Esophagus (tissue), 2 donors: ENCODE data around the gene FOXP4. TPM values are rescaled to one million over a fixed set of nuclear protein-coding genes. Genes with fewer than 3 reads are reported as not detected.

Experiments used
- H3K27ac ChIP-seq, 2 donors: one replicate each; pipeline ENCODE4 v1.5.1; 2013; ENCODE audit warnings: low read depth in 2 of 2, mild to moderate bottlenecking in 2 of 2, inconsistent platforms in 1 of 2, low read length in 1 of 2, moderate library complexity in 1 of 2
- H3K27me3 ChIP-seq, 2 donors: one replicate each; pipeline ENCODE4 v1.6.1; 2013; ENCODE audit warnings: low read length in 2 of 2, control low read depth in 1 of 2, mild to moderate bottlenecking in 1 of 2; ENCODE audit not compliant: insufficient read depth in 2 of 2, control insufficient read depth in 1 of 2
- H3K36me3 ChIP-seq, 2 donors: one replicate each; pipeline ENCODE4 v1.6.1; 2013; ENCODE audit warnings: low read length in 1 of 2; ENCODE audit not compliant: control insufficient read depth in 2 of 2, insufficient read depth in 2 of 2
- H3K4me1 ChIP-seq, 2 donors: one replicate each; pipeline ENCODE4 v1.6.1; 2013; ENCODE audit warnings: low read length in 1 of 2; ENCODE audit not compliant: control insufficient read depth in 2 of 2, insufficient read depth in 2 of 2
- H3K4me3 ChIP-seq, 2 donors: one replicate each; pipeline ENCODE4 v1.5.1; 2013; ENCODE audit warnings: low read length in 2 of 2, mild to moderate bottlenecking in 2 of 2, low read depth in 1 of 2, moderate library complexity in 1 of 2
- H3K9me3 ChIP-seq, 2 donors: one replicate each; pipeline ENCODE4 v1.6.1; 2013; ENCODE audit warnings: mild to moderate bottlenecking in 2 of 2, low read depth in 1 of 2, low read length in 1 of 2, moderate library complexity in 1 of 2; ENCODE audit not compliant: control insufficient read depth in 2 of 2, insufficient read depth in 1 of 2
- WGBS, 2 donors: extraction: QIAGEN DNeasy Blood & Tissue Kit; methylation state at CpG; one replicate each; pipeline ENCODE4 v1.1.7; 2013; 5-methylcytosine and 5-hydroxymethylcytosine counted together
- polyA plus RNA-seq, 2 donors: library from polyadenylated mRNA; stranded (reverse); fragments of 200-250 nt; gene quantifications; one replicate each; pipeline ENCODE4 v1.2.3, GENCODE V29; 2013
- donor health status: healthy with polysubstance abuse.
- donor health status: Bipolar disorder and iron deficiency.

Gene FOXP4
- polyA plus RNA-seq, 2 donors, result 6.6 to 8.4 TPM

- H3K27me3 ChIP-seq, result no peaks in the 10 kb centered on the region
- H3K4me1 ChIP-seq, result peaks cover 0 to 4% of the 10 kb centered on the region in 2 donors
- H3K4me3 ChIP-seq, result no peak overlapping the region
- H3K27ac ChIP-seq, result no peak overlapping the region
- peaks cover 0 to 4% of the 10 kb centered on the region in 2 donors for H3K36me3 ChIP-seq
- 5% methylated on average over 20 of the region's 20 CpGs for WGBS, 2 donors
- no peaks in the 10 kb centered on the region for H3K9me3 ChIP-seq
These were observed 56.9 kb downstream of the FOXP4 start for GRCh38 chr6:41602864-41603608.

- no peaks in the 10 kb centered on the region for H3K27me3 ChIP-seq
- peaks cover 0 to 4% of the 10 kb centered on the region in 2 donors for H3K4me1 ChIP-seq
- peaks cover 0 to under 1% of the 10 kb centered on the region in 2 donors for H3K36me3 ChIP-seq
- H3K9me3 ChIP-seq, result no peaks in the 10 kb centered on the region
- H3K4me3 ChIP-seq, result no peak overlapping the region
- no peak overlapping the region for H3K27ac ChIP-seq
- 74 to 79% methylated on average over 5 of the region's 5 CpGs for WGBS, 2 donors
These were observed 57.8 kb downstream of the FOXP4 start for GRCh38 chr6:41604006-41604405.

- WGBS, 2 donors, result 49 to 52% methylated on average over 3 of the region's 3 CpGs
- H3K9me3 ChIP-seq, result no peaks in the 10 kb centered on the region
- H3K27ac ChIP-seq, result no peak overlapping the region
- H3K4me3 ChIP-seq, result no peak overlapping the region
- no peaks in the 10 kb centered on the region for H3K27me3 ChIP-seq
- H3K4me1 ChIP-seq, result peaks cover 0 to 5% of the 10 kb centered on the region in 2 donors
- H3K36me3 ChIP-seq, result no peaks in the 10 kb centered on the region
These were observed 59.5 kb downstream of the FOXP4 start for GRCh38 chr6:41605649-41606048.

DNA sequence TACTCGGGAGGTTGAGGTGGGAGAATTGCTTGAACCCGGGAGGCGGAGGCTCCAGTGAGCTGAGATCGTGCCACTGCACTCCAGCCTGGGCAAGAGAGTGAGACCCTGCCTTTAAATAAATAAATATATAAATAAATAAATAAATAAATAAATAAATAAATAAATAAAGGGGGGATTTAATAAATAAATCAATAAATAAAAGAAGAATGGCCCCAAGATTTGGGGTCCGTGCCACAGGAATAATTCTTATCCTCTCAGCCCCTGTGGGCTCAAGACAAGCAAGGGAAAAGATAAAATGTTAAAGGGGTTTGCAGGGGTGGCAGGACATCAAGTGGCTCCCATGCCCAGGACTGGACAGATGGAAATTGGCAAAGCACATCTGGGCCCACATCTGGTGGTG lies 60.9 kb downstream of the FOXP4 start:
- Histone ChIP-seq H3K4me3 (no peak overlapping the region), H3K27me3 (no peaks in the 10 kb centered on the region), H3K27ac (no peak overlapping the region), H3K36me3 (no peaks in the 10 kb centered on the region), H3K9me3 (no peaks in the 10 kb centered on the region), H3K4me1 (peaks cover 2 to 7% of the 10 kb centered on the region in 2 donors)
- WGBS, 2 donors, result 95 to 98% methylated on average over 5 of the region's 5 CpGs

DNA sequence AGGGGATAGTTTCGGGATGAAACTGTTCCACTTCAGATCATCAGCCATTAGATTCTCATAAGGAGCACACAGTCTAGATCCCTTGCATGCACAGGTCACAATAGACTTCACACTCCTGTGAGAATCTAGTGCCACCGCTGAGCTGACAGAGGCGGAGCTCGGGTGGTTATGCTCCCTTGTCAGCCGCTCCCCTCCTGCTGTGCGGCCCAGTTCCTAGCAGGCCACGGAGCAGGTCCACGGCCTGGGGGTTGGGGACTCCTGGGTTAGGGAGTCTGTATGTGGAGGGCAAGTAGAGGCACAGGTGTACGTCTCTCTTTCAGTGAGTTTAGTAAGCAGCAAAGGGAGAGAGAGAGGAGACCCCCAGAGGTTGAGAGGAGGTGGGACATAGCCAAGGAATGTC lies 61.6 kb downstream of the FOXP4 start:
- WGBS, 2 donors, result 81 to 83% methylated on average over 9 of the region's 9 CpGs
- H3K4me1 ChIP-seq, result peaks cover 2 to 7% of the 10 kb centered on the region in 2 donors

DNA sequence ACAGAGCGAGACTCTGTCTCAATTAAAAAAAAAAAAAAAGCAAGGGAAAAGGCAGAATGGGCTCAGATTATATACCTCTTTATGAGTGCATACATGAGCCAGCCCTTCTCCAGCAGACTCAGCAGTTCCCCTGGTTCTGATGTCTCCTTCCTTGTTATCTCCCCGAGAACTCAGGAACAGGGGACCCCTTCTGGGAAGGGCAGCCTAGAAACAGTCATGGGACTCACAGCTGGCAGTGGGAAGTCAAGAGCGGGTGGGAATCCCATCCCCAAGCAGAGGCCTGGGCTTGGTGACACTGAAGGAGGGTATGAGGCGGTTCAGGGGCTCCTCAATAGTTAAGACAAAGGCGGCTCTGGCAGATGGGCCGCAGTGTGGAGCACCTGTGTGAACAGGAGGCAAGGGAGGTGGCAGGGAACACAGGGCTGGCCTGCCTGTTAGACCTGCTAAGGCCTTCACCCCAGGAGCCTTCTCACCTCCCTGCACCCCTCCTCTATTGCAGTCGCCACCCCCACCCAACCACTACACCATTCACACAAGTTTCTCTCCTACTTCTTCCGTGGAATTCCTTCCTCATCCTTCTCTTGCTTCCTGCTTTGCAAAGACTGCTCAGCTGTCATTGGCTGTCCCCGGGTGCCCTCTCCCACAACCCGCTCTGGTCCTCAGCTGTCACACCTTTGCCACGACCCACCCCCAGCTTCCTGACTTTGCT lies 62.4 kb downstream of the FOXP4 start:
- H3K9me3 ChIP-seq, result no peaks in the 10 kb centered on the region
- no peaks in the 10 kb centered on the region for H3K27me3 ChIP-seq
- no peak overlapping the region for H3K27ac ChIP-seq
- no peaks in the 10 kb centered on the region for H3K36me3 ChIP-seq
- 85 to 87% methylated on average over 11 of the region's 11 CpGs for WGBS, 2 donors
- no peak overlapping the region for H3K4me3 ChIP-seq
- peaks cover 2 to 4% of the 10 kb centered on the region in 2 donors for H3K4me1 ChIP-seq

More for the DNA sequence above, 61.6 kb downstream of the FOXP4 start:
- Histone ChIP-seq H3K27me3 (no peaks in the 10 kb centered on the region), H3K36me3 (no peaks in the 10 kb centered on the region), H3K4me3 (no peak overlapping the region), H3K27ac (no peak overlapping the region), H3K9me3 (no peaks in the 10 kb centered on the region)

- peaks cover 2 to 3% of the 10 kb centered on the region in 2 donors for H3K4me1 ChIP-seq
These were observed 68.5 kb downstream of the FOXP4 start for GRCh38 chr6:41614715-41615114.

GRCh38 chr6:41615311-41615710 lies 69.1 kb downstream of the FOXP4 start:
- no peaks in the 10 kb centered on the region for H3K9me3 ChIP-seq
- no peaks in the 10 kb centered on the region for H3K27me3 ChIP-seq
- WGBS, 2 donors, result 73 to 78% methylated on average over 7 of the region's 7 CpGs
- H3K27ac ChIP-seq, result no peak overlapping the region
- H3K4me3 ChIP-seq, result no peak overlapping the region
- peaks cover 2 to 3% of the 10 kb centered on the region in 2 donors for H3K4me1 ChIP-seq
- no peaks in the 10 kb centered on the region for H3K36me3 ChIP-seq

More at GRCh38 chr6:41614715-41615114, 68.5 kb downstream of the FOXP4 start:
- no peaks in the 10 kb centered on the region for H3K36me3 ChIP-seq
- no peak overlapping the region for H3K27ac ChIP-seq
- no peak overlapping the region for H3K4me3 ChIP-seq
- H3K27me3 ChIP-seq, result no peaks in the 10 kb centered on the region
- WGBS, 2 donors, result 86 to 94% methylated on average over 2 of the region's 2 CpGs
- no peaks in the 10 kb centered on the region for H3K9me3 ChIP-seq

GRCh38 chr6:41618598-41618997 lies 72.4 kb downstream of the FOXP4 start:
- Histone ChIP-seq H3K36me3 (no peaks in the 10 kb centered on the region), H3K27ac (no peak overlapping the region), H3K4me1 (no peaks in the 10 kb centered on the region), H3K9me3 (no peaks in the 10 kb centered on the region), H3K4me3 (no peak overlapping the region), H3K27me3 (no peaks in the 10 kb centered on the region)
- WGBS, 2 donors, result 76 to 81% methylated on average over 3 of the region's 3 CpGs
